Ovary (tissue), 3 donors: ENCODE data around the gene OR5AU1.

Source experiments
- CTCF ChIP-seq, 3 donors: fragments of 450-650 bp in 2 of 3; fragments of 200-600 bp in 1 of 3; IDR thresholded peaks; one replicate each; pipeline versions ENCODE4 v1.5.1 to v1.8.0; 2016 to 2022; ENCODE audit warnings: antibody characterized with exemption in 3 of 3, mild to moderate bottlenecking in 1 of 3
- EP300 ChIP-seq: sonication (generic); formaldehyde crosslinking; IDR thresholded peaks from one replicate; pipeline ENCODE4 v1.6.1; 2017; ENCODE audit warnings: antibody characterized with exemption
- POLR2A ChIP-seq: fragments of 450-650 bp; IDR thresholded peaks from one replicate; pipeline ENCODE4 v1.6.1; 2017; ENCODE audit warnings: antibody characterized with exemption, mild to moderate bottlenecking, moderate library complexity
- donor health status: DM: no; HTN: no; CAD: no.

GRCh38 chr14:21168055-21168454 lies 12.2 kb upstream of the OR5AU1 start:
- TF ChIP-seq CTCF (IDR thresholded peaks at IDR 0.05) (no peak), POLR2A (no peak), EP300 (no peak)
